A549 (cell line): Measurements from ENCODE around the gene IKBKG. TPM values are rescaled to one million over a fixed set of nuclear protein-coding genes. Genes with fewer than 3 reads are reported as not detected.

Experiments
- ATAC-seq, 2 experiments: fragments of 200-7000 bp in 1 of 2; fragments of >200 bp in 1 of 2; cut with Nextera tagmentation in 1 of 2; cut with Tn5 transposase in 1 of 2; 3 replicates each; pipeline versions ENCODE4 v1.8.0 to v1.9.1; 2018 to 2020; ENCODE audit warnings: mild to moderate bottlenecking in 1 of 2, moderate library complexity in 1 of 2
- CTCF ChIA-PET: fragments of 300-600 bp; sonication (Branson Sonifier 250); formaldehyde crosslinking; extraction: SDS; loops from one replicate; lab custom pipeline; 2021; ENCODE audit warnings: antibody characterized with exemption, inconsistent platforms; lab: Yijun Ruan, JAX
- POLR2A ChIA-PET: fragments of 350-600 bp; formaldehyde crosslinking; extraction: SDS; loops from one replicate; lab custom pipeline; 2021; ENCODE audit warnings: antibody characterized with exemption, inconsistent platforms; lab: Yijun Ruan, JAX
- DNase-seq, 2 experiments: peaks; one replicate each; pipeline versions ENCODE4 v3.0.0 to v3.0.0-alpha.2; 2011 to 2016; ENCODE audit warnings: low read depth in 1 of 2, low spot score in 1 of 2
- FAIRE-seq: peaks from 2 replicates; lab custom pipeline; 2011; peaks lifted over from hg19 to GRCh38; lab: Jason Lieb, UNC
- H3K27ac ChIP-seq, 2 experiments: fragments of >200 bp; sonication (Bioruptor Twin); formaldehyde crosslinking; 3 replicates each; pipeline ENCODE4 v1.5.1; 2016 to 2017
- H3K4me1 ChIP-seq: fragments of >200 bp; sonication (Bioruptor Twin); formaldehyde crosslinking; 3 replicates; pipeline ENCODE4 v1.6.1; 2016
- H3K4me2 ChIP-seq: fragments of >200 bp; sonication (Bioruptor Twin); formaldehyde crosslinking; 3 replicates; pipeline ENCODE4 v1.6.1; 2016
- H3K4me3 ChIP-seq: fragments of >200 bp; sonication (Bioruptor Twin); formaldehyde crosslinking; 3 replicates; pipeline ENCODE4 v1.5.1; 2016
- H3K9me3 ChIP-seq: fragments of >200 bp; sonication (Bioruptor Twin); formaldehyde crosslinking; 3 replicates; pipeline ENCODE4 v1.6.1; 2016
- ATOH8 ChIP-seq: fragments of 250-450 bp; sonication (Bioruptor Pico); IDR thresholded peaks from 2 replicates; pipeline ENCODE4 v1.5.0; 2020; ENCODE audit warnings: low read depth, mild to moderate bottlenecking, moderate library complexity
- CEBPB ChIP-seq, 2 experiments: fragments of >200 bp in 1 of 2; sonication (Bioruptor Twin) in 1 of 2; formaldehyde crosslinking in 1 of 2; IDR thresholded peaks; 2 replicates each; pipeline ENCODE4 v1.6.1; 2012 to 2016
- CTCF ChIP-seq: fragments of >200 bp; sonication (Bioruptor Twin); formaldehyde crosslinking; IDR thresholded peaks from 3 replicates; pipeline ENCODE4 v1.5.1; 2016
- FOSB ChIP-seq: fragments of 250-450 bp; sonication (Bioruptor Pico); IDR thresholded peaks from 2 replicates; pipeline ENCODE4 v1.5.0; 2020; ENCODE audit warnings: mild to moderate bottlenecking, moderate library complexity
- FOSL2 ChIP-seq, 2 experiments: fragments of 450-650 bp in 1 of 2; fragments of >200 bp in 1 of 2; sonication (Bioruptor Twin) in 1 of 2; formaldehyde crosslinking; IDR thresholded peaks; 2 replicates each; pipeline versions ENCODE4 v1.5.0 to v1.6.1; 2016 to 2020; ENCODE audit warnings: mild to moderate bottlenecking in 1 of 2, moderate library complexity in 1 of 2
- FOXS1 ChIP-seq: fragments of 250-450 bp; sonication (Bioruptor Pico); IDR thresholded peaks from 2 replicates; pipeline ENCODE4 v1.5.0; 2020; ENCODE audit warnings: mild to moderate bottlenecking, moderate library complexity
- HDAC2 ChIP-seq: fragments of 200-600 bp; sonication (generic); IDR thresholded peaks from 2 replicates; pipeline ENCODE4 v1.6.1; 2016
- HEYL ChIP-seq: fragments of 250-450 bp; sonication (Bioruptor Pico); IDR thresholded peaks from 2 replicates; pipeline ENCODE4 v1.8.0; 2021; ENCODE audit warnings: mild to moderate bottlenecking, moderate library complexity
- HMGXB4 ChIP-seq: fragments of 250-450 bp; sonication (Bioruptor Pico); IDR thresholded peaks from 2 replicates; pipeline ENCODE4 v1.5.0; 2021; ENCODE audit warnings: mild to moderate bottlenecking, moderate library complexity, borderline replicate concordance
- MAX ChIP-seq: IDR thresholded peaks from 2 replicates; pipeline ENCODE4 v1.6.1; 2012
- MAZ ChIP-seq: fragments of 150-350 bp; IDR thresholded peaks from 2 replicates; pipeline ENCODE4 v1.6.1; 2014; ENCODE audit warnings: antibody characterized with exemption, low read depth, low read length, borderline replicate concordance
- RCOR1 ChIP-seq: fragments of 150-350 bp; IDR thresholded peaks from 2 replicates; pipeline ENCODE4 v1.6.1; 2014; ENCODE audit warnings: antibody characterized with exemption, low read length, low read depth
- RNF2 ChIP-seq: fragments of 200-600 bp; sonication (generic); IDR thresholded peaks from 2 replicates; pipeline ENCODE4 v1.6.1; 2016; ENCODE audit warnings: low read depth, mild to moderate bottlenecking, antibody characterized with exemption, moderate library complexity, borderline replicate concordance
- SREBF2 ChIP-seq: fragments of 450-650 bp; IDR thresholded peaks from 2 replicates; pipeline ENCODE4 v1.6.1; 2014; ENCODE audit warnings: mild to moderate bottlenecking, moderate library complexity
- TP53 ChIP-seq: fragments of 250-450 bp; sonication (Bioruptor Pico); IDR thresholded peaks from 2 replicates; pipeline ENCODE4 v1.5.0; 2021; ENCODE audit warnings: mild to moderate bottlenecking, moderate library complexity
- ZFP36 ChIP-seq: fragments of 450-650 bp; IDR thresholded peaks from 2 replicates; pipeline ENCODE4 v1.6.1; 2014; ENCODE audit warnings: borderline replicate concordance; ENCODE audit not compliant: partially characterized antibody
- WGBS: methylation state at CpG from one replicate; pipeline ENCODE4 v1.1.6; 2017; ENCODE audit errors: missing lambda C conversion rate; 5-methylcytosine and 5-hydroxymethylcytosine counted together
- polyA plus RNA-seq, 4 experiments: library from polyadenylated mRNA; depleted of rRNA in 3 of 4; stranded (reverse); fragments of >200 nt; fragmentation: RNase III in 1 of 4; extraction: RNeasy Plus Mini Kit Qiagen cat#74134 plus additional on column Dnase treatment in 1 of 4; gene quantifications; 2 replicates in 3 of 4; 3 replicates in 1 of 4; pipeline ENCODE4 v1.2.3, GENCODE V29; 2011 to 2017
- TF ChIP-seq, protein P1 (sequence below): fragments of 150-350 bp; IDR thresholded peaks from 2 replicates; pipeline ENCODE4 v1.6.1; 2014; ENCODE audit warnings: low read depth, mild to moderate bottlenecking, low read length
- TF ChIP-seq, protein P2 (sequence below): fragments of >200 bp; sonication (Bioruptor Twin); formaldehyde crosslinking; IDR thresholded peaks from 2 replicates; pipeline ENCODE4 v1.6.1; 2016
- TF ChIP-seq, protein P3 (sequence below): IDR thresholded peaks from 2 replicates; pipeline ENCODE4 v1.6.1; 2012

Gene IKBKG
- polyA plus RNA-seq, 2 of the 4 experiments (the other 2 are of a cell fraction) = 19.7 to 34.2 TPM

- TF ChIP-seq, protein P1, sequence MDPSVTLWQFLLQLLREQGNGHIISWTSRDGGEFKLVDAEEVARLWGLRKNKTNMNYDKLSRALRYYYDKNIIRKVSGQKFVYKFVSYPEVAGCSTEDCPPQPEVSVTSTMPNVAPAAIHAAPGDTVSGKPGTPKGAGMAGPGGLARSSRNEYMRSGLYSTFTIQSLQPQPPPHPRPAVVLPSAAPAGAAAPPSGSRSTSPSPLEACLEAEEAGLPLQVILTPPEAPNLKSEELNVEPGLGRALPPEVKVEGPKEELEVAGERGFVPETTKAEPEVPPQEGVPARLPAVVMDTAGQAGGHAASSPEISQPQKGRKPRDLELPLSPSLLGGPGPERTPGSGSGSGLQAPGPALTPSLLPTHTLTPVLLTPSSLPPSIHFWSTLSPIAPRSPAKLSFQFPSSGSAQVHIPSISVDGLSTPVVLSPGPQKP = no peak
- TF ChIP-seq RNF2 (no peak), HDAC2 (no peak), ATOH8 (no peak), TP53 (peak; percentile 86), CTCF (peak; percentile 42), FOSB (CRISPR knock-in tag) (peak; percentile 78), SREBF2 (no peak), FOXS1 (no peak), MAX (peak; percentile 56; the same call in 1 of the 2 replicates), MAZ (no peak)
- TF ChIP-seq, protein P2, sequence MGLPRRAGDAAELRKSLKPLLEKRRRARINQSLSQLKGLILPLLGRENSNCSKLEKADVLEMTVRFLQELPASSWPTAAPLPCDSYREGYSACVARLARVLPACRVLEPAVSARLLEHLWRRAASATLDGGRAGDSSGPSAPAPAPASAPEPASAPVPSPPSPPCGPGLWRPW = no peak
Observed at GRCh38 chrX:154526901-154527675, 20.3 kb upstream of the IKBKG start (continued).

DNA sequence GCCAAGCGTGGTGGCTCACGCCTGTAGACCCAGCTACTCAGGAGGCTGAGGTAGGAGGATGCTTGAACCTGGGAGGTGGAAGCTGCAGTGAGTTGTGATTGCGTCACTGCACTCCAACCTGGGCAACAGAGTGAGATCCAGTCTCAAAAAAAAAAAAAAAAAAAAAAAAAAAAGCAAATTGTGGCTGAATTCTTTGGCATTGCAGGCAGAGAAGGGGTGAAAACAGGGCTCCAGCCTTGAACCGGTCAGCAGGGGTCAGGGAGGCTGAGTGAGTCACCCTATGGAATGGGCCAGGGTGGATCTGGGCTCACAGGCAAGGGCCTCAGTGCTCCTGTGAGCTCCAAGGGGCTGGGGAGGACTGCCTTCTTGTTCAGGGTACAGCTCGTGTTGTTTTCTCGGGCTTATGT, 18.2 kb upstream of the IKBKG start:
- Histone ChIP-seq H3K4me1 (peaks cover 91% of the 10 kb centered on the region), H3K27ac (peak overlapping the region; percentile 48 to 98; a peak in 4 of 6 replicates), H3K9me3 (no peaks in the 10 kb centered on the region), H3K4me3 (no peak overlapping the region), H3K4me2 (no peak overlapping the region)
- ATAC-seq = peak; percentile 15 to 16; a peak in 5 of 6 replicates
- TF ChIP-seq, protein P3, sequence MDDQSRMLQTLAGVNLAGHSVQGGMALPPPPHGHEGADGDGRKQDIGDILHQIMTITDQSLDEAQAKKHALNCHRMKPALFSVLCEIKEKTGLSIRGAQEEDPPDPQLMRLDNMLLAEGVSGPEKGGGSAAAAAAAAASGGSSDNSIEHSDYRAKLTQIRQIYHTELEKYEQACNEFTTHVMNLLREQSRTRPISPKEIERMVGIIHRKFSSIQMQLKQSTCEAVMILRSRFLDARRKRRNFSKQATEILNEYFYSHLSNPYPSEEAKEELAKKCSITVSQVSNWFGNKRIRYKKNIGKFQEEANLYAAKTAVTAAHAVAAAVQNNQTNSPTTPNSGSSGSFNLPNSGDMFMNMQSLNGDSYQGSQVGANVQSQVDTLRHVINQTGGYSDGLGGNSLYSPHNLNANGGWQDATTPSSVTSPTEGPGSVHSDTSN = peak; percentile 82
- no peak for TF ChIP-seq ZFP36
- TF ChIP-seq HEYL (CRISPR knock-in tag) = no peak
- 0 out of 2 replicates have a peak, but pooled peaks have one; percentile 16 for TF ChIP-seq FOSL2 (IDR thresholded peaks at IDR 0.05)
- TF ChIP-seq FOSL2 (CRISPR knock-in tag; IDR thresholded peaks at IDR 0.05) = peak; percentile 53; the same call in 1 of the 2 replicates
- no peak for TF ChIP-seq RNF2
- TF ChIP-seq CEBPB (IDR thresholded peaks at IDR 0.05) = peak; percentile 75 to 89
- TF ChIP-seq HMGXB4 (CRISPR knock-in tag) = no peak
- no peak for TF ChIP-seq RCOR1
- FAIRE-seq = no peak
- CTCF ChIA-PET = no interaction called here
- peak in 1 of 2 experiments; percentile 80 for DNase-seq
- POLR2A ChIA-PET = interaction anchor here (1.3 to 1.8 kb wide), 2 partner anchors 12 to 14 kb away, joined by 5 to 7 read pairs; no protein-coding TSS in a partner anchor
- WGBS = 68% methylated on average over 6 of the region's 6 CpGs
